GM19240 (cell line): ENCODE results near the gene TDRD9.

Source experiments
- DNase-seq: peaks from one replicate; pipeline ENCODE4 v3.0.0; 2011; ENCODE audit warnings: low spot score; ENCODE audit not compliant: insufficient read length

Gene TDRD9

DNA sequence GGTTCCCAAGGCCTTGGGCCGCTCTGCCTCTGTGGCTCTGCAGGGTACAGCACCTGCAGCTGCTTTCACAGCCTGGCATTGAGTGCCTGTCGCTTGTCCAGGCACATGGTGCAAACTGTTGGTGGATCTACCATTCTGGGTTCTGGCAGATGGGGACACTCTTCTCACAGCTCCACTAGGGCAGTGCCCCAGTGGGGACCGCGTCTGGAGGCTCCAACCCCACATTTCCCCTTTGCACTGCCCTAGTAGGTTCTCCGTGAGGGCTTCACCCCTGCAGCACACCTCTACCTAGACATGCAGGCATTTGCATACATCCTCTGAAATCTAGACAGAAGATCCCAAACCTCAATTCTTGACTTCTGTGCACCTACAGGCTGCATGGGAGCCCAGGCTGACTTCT is 138.0 kb downstream of the TDRD9 start:
- no peak for DNase-seq

DNA sequence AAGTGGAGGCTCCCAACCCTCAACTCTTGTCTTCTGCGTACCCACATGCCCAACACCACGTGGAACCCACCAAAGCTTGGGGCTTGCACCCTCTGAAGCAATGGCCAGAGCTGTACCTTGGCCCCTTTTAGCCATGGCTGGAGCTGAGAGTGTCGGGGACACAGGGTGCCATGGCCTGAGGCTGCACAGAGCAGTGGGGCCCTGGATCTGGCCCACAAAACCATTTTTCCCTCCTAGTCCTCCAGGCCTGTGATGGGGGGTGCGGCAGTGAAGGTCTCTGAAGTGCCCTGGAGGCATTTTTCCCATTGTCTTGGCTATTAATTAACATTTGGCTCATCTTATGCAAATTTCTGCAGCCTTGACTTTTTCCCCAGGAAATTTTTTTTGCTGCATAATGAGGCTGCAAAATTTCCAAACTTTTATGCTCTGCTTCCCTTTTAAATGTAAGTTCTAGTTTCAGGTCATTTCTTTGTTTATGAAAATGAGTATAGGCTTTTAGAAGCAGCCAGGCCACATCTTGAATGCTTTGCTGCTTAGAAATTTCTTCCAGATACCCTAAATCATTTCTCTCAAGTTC is 138.6 kb downstream of the TDRD9 start:
- DNase-seq: no peak

- no peak for DNase-seq
These were observed 141.3 kb downstream of the TDRD9 start for GRCh38 chr14:104069541-104069940.

- DNase-seq: no peak
These were observed 144.3 kb downstream of the TDRD9 start for GRCh38 chr14:104072586-104072985.

- no peak for DNase-seq
These were observed 145.5 kb downstream of the TDRD9 start for GRCh38 chr14:104073764-104074163.

- DNase-seq: no peak
These were observed 147.4 kb downstream of the TDRD9 start for GRCh38 chr14:104075530-104076151.

DNA sequence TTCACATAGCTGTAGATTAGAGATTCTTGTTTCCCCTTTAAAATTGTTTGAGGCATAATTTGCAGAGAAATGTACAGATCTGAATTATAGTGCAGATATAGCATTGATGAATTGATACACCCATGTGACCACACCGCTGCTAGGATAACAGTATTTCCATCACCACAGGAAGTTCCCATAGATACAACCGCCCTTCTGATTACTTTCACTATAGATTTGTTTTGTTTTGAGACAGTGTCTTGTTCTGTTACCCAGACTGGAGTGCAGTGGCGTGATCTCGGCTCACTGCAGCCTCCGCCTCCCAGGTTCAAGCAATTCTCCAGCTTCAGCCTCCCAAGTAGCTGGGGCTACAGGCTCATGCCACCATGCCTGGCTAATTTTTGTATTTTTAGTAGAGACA is 148.5 kb downstream of the TDRD9 start:
- no peak for DNase-seq

- peak; percentile 99 for DNase-seq
These were observed 149.8 kb downstream of the TDRD9 start for GRCh38 chr14:104078031-104078455.

DNA sequence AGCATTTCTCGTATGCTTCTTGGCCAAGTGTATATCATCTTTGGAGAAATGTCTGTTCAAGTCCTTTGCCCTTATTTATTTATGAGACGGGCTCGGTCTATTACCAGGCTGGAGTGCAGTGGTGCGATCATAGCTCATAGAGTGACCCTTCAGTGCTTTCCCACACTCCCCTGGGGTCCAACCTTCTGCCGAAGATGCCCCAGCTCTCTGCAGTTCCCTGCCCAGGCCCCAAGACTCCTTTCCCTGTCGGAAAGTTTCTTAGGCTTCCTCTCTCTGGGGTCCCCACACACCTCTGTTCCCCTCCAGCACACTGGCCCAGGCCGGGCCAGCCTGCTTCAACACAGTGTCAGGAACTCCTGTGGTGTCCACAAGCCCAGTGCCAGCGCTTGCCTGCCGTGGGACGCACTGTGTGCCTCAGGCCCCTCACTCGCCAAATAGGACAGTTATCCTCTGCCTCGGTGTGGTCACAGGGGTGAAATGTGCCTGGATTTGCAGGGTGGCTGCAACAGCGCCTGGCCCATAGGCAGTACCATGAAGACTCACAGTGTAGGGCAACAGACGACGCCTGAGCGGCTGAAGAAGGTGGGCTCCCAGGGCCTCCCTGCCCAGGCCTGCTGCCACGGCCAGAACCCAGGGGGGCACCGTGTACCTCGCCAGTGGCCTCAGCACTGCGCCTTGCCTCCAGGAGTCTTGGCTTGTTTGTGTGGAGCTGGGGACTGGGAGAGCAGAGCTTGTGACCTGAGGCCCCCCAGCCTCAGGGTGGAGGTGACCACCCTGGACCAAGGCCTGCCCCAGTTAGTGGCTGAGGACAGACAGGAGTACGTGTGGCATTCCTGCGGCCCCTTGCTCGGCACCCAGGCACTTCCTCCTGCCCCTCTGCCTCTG is 152.4 kb downstream of the TDRD9 start:
- DNase-seq: no peak

DNA sequence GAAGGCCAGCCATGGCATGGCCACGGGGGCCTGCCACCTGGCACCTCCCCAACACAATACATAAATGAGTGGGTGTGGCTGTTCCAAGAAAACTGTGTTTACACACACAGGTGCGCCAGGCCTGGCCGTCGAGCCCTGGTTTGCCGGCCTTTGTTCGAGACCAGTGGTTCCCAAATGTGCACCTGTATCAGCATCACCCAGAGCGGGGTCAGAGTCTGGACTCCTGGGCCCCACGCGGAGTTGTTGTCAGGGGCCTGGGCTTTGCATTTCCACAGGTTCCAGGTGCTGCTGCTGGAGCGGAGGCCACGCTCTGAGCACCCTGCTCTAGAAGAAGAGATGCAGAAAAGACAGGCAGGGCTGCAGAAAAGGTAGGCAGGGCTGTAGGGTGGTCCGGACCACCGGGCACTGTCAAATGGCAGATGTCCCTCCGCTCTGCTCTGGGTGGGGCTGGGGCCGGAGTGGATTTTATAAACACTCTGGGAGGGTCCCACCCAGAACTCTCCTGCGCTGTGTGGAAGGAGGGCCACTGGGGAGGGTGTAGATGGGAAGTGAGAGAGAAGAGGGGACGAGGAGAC is 153.1 kb downstream of the TDRD9 start:
- DNase-seq: no peak

DNA sequence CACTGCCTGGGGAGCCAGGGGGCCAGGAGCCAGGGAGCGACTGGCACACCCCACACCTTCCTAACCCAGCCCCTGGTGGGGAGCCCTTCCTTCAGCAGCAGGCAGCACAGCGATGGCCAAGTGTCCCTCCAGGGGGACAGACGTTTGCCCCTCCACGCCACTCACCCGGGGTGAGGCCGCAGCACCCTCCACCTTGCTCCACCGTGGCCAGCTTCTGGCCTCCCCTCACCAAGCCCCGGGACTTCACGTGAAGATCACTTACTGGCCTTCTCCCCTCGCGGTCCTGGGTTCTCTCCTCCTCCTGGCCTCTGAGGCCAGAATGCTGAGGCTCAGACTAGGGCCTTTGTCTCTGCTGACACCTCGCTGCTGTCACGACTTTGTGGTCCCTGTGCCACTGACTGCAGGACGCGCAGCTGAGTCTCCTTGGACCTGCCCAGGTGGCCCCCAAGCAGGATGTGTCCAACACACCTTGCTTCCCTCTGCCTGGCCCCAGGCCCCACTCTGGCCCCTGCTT is 153.8 kb downstream of the TDRD9 start:
- DNase-seq: no peak

GRCh38 chr14:104082807-104083206 is 154.6 kb downstream of the TDRD9 start:
- no peak for DNase-seq

GRCh38 chr14:104084251-104085002 is 156.2 kb downstream of the TDRD9 start:
- no peak for DNase-seq

GRCh38 chr14:104085032-104085888 is 157.0 kb downstream of the TDRD9 start, which contains the start of gene ASPG:
Gene ASPG (plus strand): TSS chr14:104085700. CDS start chr14:104085771, 71 bp downstream.
- no peak for DNase-seq

DNA sequence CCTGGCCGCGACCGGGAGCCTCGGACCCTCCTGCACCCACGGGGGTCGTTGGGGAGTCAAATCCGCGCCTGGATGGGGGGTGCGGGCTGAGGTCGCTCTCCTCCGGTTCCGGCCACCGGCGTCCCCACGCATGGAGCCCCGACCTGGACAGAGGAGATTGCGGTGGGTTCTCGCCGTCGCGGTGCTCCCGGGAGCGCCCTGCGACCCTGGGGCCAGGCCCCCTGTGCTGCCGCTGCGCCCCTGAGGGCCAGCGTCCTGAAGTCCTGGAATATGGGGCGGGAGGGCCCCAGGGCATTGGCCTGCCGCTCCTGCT is 157.6 kb downstream of the TDRD9 start:
- no peak for DNase-seq

GRCh38 chr14:104086210-104086660 is 158.0 kb downstream of the TDRD9 start:
- DNase-seq: no peak

DNA sequence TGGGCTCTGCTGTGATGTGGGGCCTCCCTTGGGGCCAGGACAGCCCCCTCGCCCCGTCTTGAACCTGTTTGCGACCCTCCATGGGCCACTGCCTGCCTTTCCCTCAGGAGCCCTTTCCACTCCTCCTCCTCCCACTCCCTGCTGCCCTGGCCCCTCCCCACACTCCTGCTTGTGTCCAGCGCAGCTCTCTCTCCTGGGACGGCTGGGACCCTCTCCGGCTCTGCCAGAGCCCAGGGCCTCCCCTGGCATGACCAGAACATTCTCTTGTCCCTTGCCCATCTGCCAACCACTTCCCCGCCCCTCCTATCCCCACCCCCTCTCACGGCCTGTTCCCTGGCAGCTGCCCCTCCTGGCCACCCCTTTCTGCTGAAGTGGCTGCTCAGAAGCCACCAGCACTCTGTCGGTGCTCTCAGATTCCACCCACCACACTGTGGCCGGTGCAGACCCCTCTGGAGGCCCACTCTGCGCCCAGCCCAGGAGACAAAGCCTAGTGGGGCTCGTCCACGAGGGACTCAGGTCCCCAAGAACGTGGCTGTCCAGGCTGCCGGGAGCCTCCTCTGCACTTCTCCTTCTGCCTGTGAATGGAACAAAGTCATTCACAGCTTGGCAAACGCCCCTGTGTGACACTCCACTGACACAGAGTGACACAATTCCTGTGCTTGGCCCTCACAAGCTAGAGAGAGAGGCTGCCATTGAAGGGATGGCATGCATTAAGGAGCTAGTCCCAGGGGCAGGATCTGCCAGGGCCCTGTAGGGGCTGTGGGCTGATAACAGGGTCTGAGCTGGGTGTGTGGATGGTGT is 158.6 kb downstream of the TDRD9 start:
- DNase-seq: no peak

GRCh38 chr14:104087505-104087904 is 159.2 kb downstream of the TDRD9 start:
- DNase-seq: no peak
